Hepatocyte (in vitro differentiated cells): ENCODE data around the gene KRTAP4-9. TPM values are rescaled to one million over a fixed set of nuclear protein-coding genes. Genes with fewer than 3 reads are reported as not detected.
A peak's percentile ranks its signal among the peaks of the same experiment; 100 is the strongest.
"Not testable (repeated sequence)": the region's sequence is repeated elsewhere in the genome, so short reads cannot be mapped to it uniquely, and the experiment has no call there.

ENCODE experiments used
- DNase-seq: peaks from one replicate; pipeline ENCODE4 v3.0.0-alpha.2; 2016; ENCODE audit warnings: low spot score
- H2AFZ ChIP-seq: fragments of 200-600 bp; sonication (generic); 2 replicates; pipeline ENCODE4 v1.6.0; 2016; ENCODE audit warnings: antibody characterized with exemption, mild to moderate bottlenecking
- H3K27ac ChIP-seq: fragments of 200-600 bp; sonication (generic); 2 replicates; pipeline ENCODE4 v1.5.1; 2016; ENCODE audit warnings: mild to moderate bottlenecking
- H3K27me3 ChIP-seq: fragments of 200-600 bp; sonication (generic); 2 replicates; pipeline ENCODE4 v1.6.1; 2016
- H3K36me3 ChIP-seq: fragments of 200-600 bp; sonication (generic); replicated peaks from 2 replicates; pipeline ENCODE4 v1.5.1; 2016; ENCODE audit warnings: low read depth; ENCODE audit not compliant: insufficient read depth
- H3K4me1 ChIP-seq: fragments of 200-600 bp; sonication (generic); 2 replicates; pipeline ENCODE4 v1.5.1; 2016; ENCODE audit warnings: mild to moderate bottlenecking, moderate library complexity; ENCODE audit not compliant: insufficient read depth
- H3K4me2 ChIP-seq: fragments of 200-600 bp; sonication (generic); 2 replicates; pipeline ENCODE4 v1.6.0; 2016
- H3K4me3 ChIP-seq: fragments of 200-600 bp; sonication (generic); 2 replicates; pipeline ENCODE4 v1.5.1; 2016; ENCODE audit warnings: mild to moderate bottlenecking
- H3K79me2 ChIP-seq: fragments of 200-600 bp; sonication (generic); 2 replicates; pipeline ENCODE4 v1.6.0; 2017; ENCODE audit warnings: mild to moderate bottlenecking
- H3K9me2 ChIP-seq: fragments of 200-600 bp; sonication (generic); replicated peaks from 2 replicates; pipeline ENCODE4 v1.6.0; 2017; ENCODE audit warnings: mild to moderate bottlenecking; ENCODE audit not compliant: insufficient read depth
- H3K9me3 ChIP-seq: fragments of 200-600 bp; sonication (generic); 2 replicates; pipeline ENCODE4 v1.5.1; 2016; ENCODE audit warnings: low read depth, mild to moderate bottlenecking
- H4K20me1 ChIP-seq: fragments of 200-600 bp; sonication (generic); 2 replicates; pipeline ENCODE4 v1.6.0; 2016; ENCODE audit warnings: mild to moderate bottlenecking; ENCODE audit not compliant: insufficient read depth, poor library complexity, severe bottlenecking
- EZH2 ChIP-seq: fragments of 200-600 bp; sonication (generic); IDR thresholded peaks from 2 replicates; pipeline ENCODE4 v1.6.1; 2016; ENCODE audit warnings: antibody characterized with exemption, mild to moderate bottlenecking, borderline replicate concordance
- EZH2phosphoT487 ChIP-seq: fragments of 200-600 bp; sonication (generic); IDR thresholded peaks from one replicate; pipeline ENCODE4 v1.6.1; 2018; ENCODE audit warnings: antibody characterized with exemption, mild to moderate bottlenecking, low read depth, moderate library complexity; ENCODE audit not compliant: unreplicated experiment, severe bottlenecking
- WGBS: methylation state at CpG from one replicate; pipeline ENCODE4 v1.1.6; 2016; ENCODE audit warnings: low lambda C conversion rate; ENCODE audit errors: missing lambda C conversion rate; 5-methylcytosine and 5-hydroxymethylcytosine counted together
- polyA plus RNA-seq: library from polyadenylated mRNA; unstranded; fragments of >200 nt; fragmentation: Nextera tagmentation; extraction: Ambion mirVana; gene quantifications from 2 replicates; pipeline ENCODE4 v1.2.1, GENCODE V29; 2016
- total RNA-seq: library from RNA; depleted of rRNA; stranded (reverse); fragments of >200 nt; gene quantifications from 2 replicates; pipeline ENCODE4 v1.2.3, GENCODE V29; 2014
- TF ChIP-seq, protein P1 (sequence below): fragments of 200-600 bp; sonication (generic); IDR thresholded peaks from 2 replicates; pipeline ENCODE4 v1.5.1; 2016; ENCODE audit warnings: antibody characterized with exemption, mild to moderate bottlenecking; ENCODE audit not compliant: poor library complexity

The KRTAP4-9 gene
- total RNA-seq (not detected in 2 replicates), polyA plus RNA-seq (not detected in 2 replicates)

DNA sequence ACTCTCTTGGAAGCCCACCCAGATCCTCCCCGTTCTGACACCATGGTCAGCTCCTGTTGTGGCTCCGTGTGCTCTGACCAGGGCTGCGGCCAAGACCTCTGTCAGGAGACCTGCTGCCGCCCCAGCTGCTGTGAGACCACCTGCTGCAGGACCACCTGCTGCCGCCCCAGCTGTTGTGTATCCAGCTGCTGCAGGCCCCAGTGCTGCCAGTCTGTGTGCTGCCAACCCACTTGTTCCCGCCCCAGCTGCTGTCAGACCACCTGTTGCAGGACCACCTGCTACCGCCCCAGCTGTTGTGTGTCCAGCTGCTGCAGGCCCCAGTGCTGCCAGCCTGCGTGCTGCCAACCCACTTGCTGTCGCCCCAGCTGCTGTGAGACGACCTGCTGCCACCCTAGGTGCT is at the start of gene KRTAP4-9:
Gene KRTAP4-9 (plus strand): TSS at position 43 of the 400 bp plus-strand sequence. CDS start 0 bp downstream, at position 43.
- not testable (repeated sequence) for H3K4me3 ChIP-seq, H3K9me3 ChIP-seq, H3K4me1 ChIP-seq, H2AFZ ChIP-seq, H3K9me2 ChIP-seq, H3K27ac ChIP-seq, DNase-seq, H4K20me1 ChIP-seq, H3K4me2 ChIP-seq, H3K79me2 ChIP-seq, H3K36me3 ChIP-seq, H3K27me3 ChIP-seq
- 83% methylated on average over 10 of the region's 10 CpGs for WGBS

DNA sequence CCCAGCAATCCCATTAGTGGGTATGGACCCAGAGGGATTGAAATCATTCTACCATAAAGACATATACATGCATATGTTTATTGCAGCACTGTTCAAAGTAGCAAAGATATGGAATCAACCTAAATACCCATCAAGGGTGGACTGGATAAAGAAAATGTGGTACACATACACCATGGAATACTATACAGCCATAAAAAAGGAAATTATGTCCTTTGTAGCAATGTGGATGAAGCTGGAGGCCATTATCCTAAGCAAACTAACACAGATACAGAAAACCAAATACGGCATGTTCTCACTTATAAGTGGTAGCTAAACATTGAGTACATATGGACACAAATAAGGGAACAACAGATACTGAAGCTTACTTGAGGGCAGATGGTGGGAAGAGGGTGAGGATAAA is 47.6 kb upstream of the KRTAP4-9 start:
- no peaks in the 10 kb centered on the region for H3K4me1 ChIP-seq
- H4K20me1 ChIP-seq, result no peaks in the 10 kb centered on the region
- no peaks in the 10 kb centered on the region for H3K27me3 ChIP-seq
- H3K9me2 ChIP-seq, result no peaks in the 10 kb centered on the region
- H3K9me3 ChIP-seq, result no peaks in the 10 kb centered on the region
- no peak overlapping the region for H3K4me2 ChIP-seq
- no peak for DNase-seq
- no peak overlapping the region for H3K27ac ChIP-seq
- TF ChIP-seq, protein P1, sequence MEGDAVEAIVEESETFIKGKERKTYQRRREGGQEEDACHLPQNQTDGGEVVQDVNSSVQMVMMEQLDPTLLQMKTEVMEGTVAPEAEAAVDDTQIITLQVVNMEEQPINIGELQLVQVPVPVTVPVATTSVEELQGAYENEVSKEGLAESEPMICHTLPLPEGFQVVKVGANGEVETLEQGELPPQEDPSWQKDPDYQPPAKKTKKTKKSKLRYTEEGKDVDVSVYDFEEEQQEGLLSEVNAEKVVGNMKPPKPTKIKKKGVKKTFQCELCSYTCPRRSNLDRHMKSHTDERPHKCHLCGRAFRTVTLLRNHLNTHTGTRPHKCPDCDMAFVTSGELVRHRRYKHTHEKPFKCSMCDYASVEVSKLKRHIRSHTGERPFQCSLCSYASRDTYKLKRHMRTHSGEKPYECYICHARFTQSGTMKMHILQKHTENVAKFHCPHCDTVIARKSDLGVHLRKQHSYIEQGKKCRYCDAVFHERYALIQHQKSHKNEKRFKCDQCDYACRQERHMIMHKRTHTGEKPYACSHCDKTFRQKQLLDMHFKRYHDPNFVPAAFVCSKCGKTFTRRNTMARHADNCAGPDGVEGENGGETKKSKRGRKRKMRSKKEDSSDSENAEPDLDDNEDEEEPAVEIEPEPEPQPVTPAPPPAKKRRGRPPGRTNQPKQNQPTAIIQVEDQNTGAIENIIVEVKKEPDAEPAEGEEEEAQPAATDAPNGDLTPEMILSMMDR, result no peak
- no peak for TF ChIP-seq EZH2
- TF ChIP-seq EZH2phosphoT487, result no peak
- no peak overlapping the region for H3K4me3 ChIP-seq
- H3K79me2 ChIP-seq, result no peaks in the 10 kb centered on the region
- WGBS, result 100% methylated on average over 1 of the region's 1 CpG
- H2AFZ ChIP-seq, result no peak overlapping the region
- H3K36me3 ChIP-seq, result no peaks in the 10 kb centered on the region

DNA sequence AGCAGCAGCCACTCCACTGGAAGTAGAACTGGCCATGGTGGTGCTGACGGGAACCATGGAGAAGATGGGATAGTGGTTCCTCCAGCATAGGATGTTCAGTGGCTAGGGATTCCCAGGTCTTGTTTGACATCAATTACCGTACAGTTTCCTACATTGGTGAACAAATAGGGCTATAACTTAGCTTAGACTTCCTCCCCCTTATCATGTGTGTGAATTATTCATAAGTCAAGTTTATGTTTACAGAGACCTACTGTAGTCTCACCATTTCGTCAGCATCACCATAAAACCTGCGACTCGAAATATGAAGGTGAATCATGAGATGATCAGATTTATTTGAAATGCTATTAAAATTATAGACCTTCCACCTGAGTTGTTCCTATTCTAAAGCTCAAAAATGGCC is 46.4 kb upstream of the KRTAP4-9 start:
- Histone ChIP-seq H3K36me3 (no peaks in the 10 kb centered on the region), H3K79me2 (no peaks in the 10 kb centered on the region), H3K4me3 (no peak overlapping the region), H2AFZ (no peak overlapping the region), H3K4me2 (no peak overlapping the region), H4K20me1 (no peaks in the 10 kb centered on the region), H3K9me3 (no peaks in the 10 kb centered on the region), H3K9me2 (no peaks in the 10 kb centered on the region), H3K4me1 (no peaks in the 10 kb centered on the region), H3K27ac (no peak overlapping the region), H3K27me3 (no peaks in the 10 kb centered on the region)
- TF ChIP-seq EZH2phosphoT487, result no peak
- TF ChIP-seq, protein P1, result no peak
- no peak for TF ChIP-seq EZH2
- 93% methylated on average over 5 of the region's 5 CpGs for WGBS
- DNase-seq, result no peak

DNA sequence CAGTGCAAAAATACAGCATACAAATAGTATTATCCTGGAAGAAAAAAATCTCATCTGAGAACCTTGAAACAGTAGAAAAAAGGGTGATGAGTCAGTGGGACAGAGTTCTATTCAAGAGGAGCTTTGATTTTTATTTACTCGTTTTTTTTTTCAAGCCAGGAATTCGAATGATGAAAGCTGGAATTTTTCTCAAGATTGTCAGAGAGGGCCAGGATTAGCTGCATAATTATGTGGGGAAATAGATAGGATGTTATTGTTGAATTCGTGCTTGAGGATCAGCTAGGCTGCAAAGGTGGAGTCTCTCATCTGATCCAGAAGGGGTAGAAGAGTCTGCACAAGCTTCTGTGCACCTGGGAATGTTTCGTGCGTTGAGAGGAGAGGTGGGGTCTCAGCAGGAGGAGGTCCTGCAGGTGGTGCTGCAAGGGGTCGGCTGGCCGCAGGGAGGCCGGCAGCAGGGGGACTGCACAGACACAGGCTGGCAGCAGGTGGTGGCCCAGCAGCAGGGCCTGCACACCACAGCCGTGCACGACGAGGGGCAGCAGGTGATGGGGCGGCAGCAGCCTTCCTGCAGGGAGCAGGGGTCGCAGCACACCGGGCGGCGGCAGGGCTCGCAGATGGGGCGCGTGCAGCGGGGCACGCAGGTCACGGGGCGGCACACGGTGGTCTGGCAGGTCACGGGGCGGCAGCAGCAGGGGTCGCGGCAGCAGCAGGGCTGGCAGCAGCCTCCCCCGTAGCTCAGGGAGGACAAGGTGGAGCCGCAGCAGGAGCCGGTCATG is 45.7 kb upstream of the KRTAP4-9 start:
- H3K4me3 ChIP-seq, H3K27ac ChIP-seq, H3K36me3 ChIP-seq, H3K79me2 ChIP-seq, H3K4me1 ChIP-seq, H4K20me1 ChIP-seq, H2AFZ ChIP-seq, H3K9me3 ChIP-seq, H3K27me3 ChIP-seq, H3K9me2 ChIP-seq, H3K4me2 ChIP-seq: not testable (repeated sequence)
- peak; percentile 28 for DNase-seq
- 67% methylated on average over 12 of the region's 31 CpGs for WGBS
